H1 (cell line): ENCODE data around the gene GRID2. TPM values are rescaled to one million over a fixed set of nuclear protein-coding genes. Genes with fewer than 3 reads are reported as not detected.

Source experiments
- CTCF ChIA-PET: fragments of 300-600 bp; sonication (Branson Sonifier 250); formaldehyde crosslinking; loops from one replicate; lab custom pipeline; 2021; ENCODE audit not compliant: partially characterized antibody; lab: Charles Lee
- POLR2A ChIA-PET: fragments of 300-600 bp; sonication (Branson Sonifier 250); formaldehyde crosslinking; loops from one replicate; lab custom pipeline; 2021; ENCODE audit warnings: inconsistent platforms; ENCODE audit not compliant: partially characterized antibody; lab: Charles Lee
- DNase-seq, 2 experiments: peaks; one replicate each; pipeline versions ENCODE4 v3.0.0 to v3.0.0-alpha.2; 2010 to 2022; ENCODE audit warnings: low spot score in 2 of 2, low read depth in 1 of 2, mixed read lengths in 1 of 2
- FAIRE-seq: peaks from 2 replicates; lab custom pipeline; 2011; peaks lifted over from hg19 to GRCh38; lab: Jason Lieb, UNC
- H2AFZ ChIP-seq: 2 replicates; pipeline ENCODE4 v1.8.1; 2012; ENCODE audit warnings: low read length, inconsistent platforms
- H2AK5ac ChIP-seq: 2 replicates; pipeline ENCODE4 v1.6.1; 2013; ENCODE audit warnings: low read depth, low read length
- H2BK120ac ChIP-seq: replicated peaks from 2 replicates; pipeline ENCODE3; 2013; ENCODE audit warnings: low read depth, low read length, inconsistent platforms
- H2BK12ac ChIP-seq: 2 replicates; pipeline ENCODE4 v1.6.1; 2013; ENCODE audit warnings: low read depth, low read length
- H2BK15ac ChIP-seq: 2 replicates; pipeline ENCODE4 v1.6.1; 2013; ENCODE audit warnings: low read length
- H2BK20ac ChIP-seq: 2 replicates; pipeline ENCODE4 v1.6.1; 2013; ENCODE audit warnings: low read length
- H2BK5ac ChIP-seq: 2 replicates; pipeline ENCODE4 v1.6.1; 2013; ENCODE audit warnings: low read depth, low read length
- H3K14ac ChIP-seq: 2 replicates; pipeline ENCODE4 v1.6.1; 2013; ENCODE audit warnings: inconsistent platforms; ENCODE audit not compliant: insufficient read length
- H3K18ac ChIP-seq: 2 replicates; pipeline ENCODE4 v1.6.1; 2013; ENCODE audit warnings: low read length; ENCODE audit errors: extremely low read depth
- H3K23ac ChIP-seq: 2 replicates; pipeline ENCODE4 v1.6.1; 2013; ENCODE audit warnings: inconsistent platforms; ENCODE audit not compliant: insufficient read length
- H3K23me2 ChIP-seq: 2 replicates; pipeline ENCODE4 v1.6.1; 2013; ENCODE audit warnings: low read depth, low read length
- H3K27ac ChIP-seq: 2 replicates; pipeline ENCODE4 v1.6.1; 2011; ENCODE audit warnings: low read depth, low read length, inconsistent platforms
- H3K27me3 ChIP-seq, 4 experiments: replicated peaks in 1 of 4; 1 replicate in 1 of 4; 2 replicates in 3 of 4; pipeline versions ENCODE4 v1.6.1 to v1.8.1; 2011 to 2013; ENCODE audit warnings: low read length in 3 of 4, mild to moderate bottlenecking in 3 of 4, inconsistent platforms in 2 of 4, mixed read lengths in 2 of 4, moderate library complexity in 1 of 4; ENCODE audit not compliant: control insufficient read depth in 3 of 4, insufficient read depth in 3 of 4; ENCODE audit errors: extremely low read depth in 1 of 4
- H3K36me3 ChIP-seq, 4 experiments: 2 replicates each; pipeline versions ENCODE4 v1.6.1 to v1.8.1; 2011 to 2013; ENCODE audit warnings: mild to moderate bottlenecking in 4 of 4, low read length in 3 of 4, moderate library complexity in 2 of 4, control low read depth in 1 of 4, inconsistent platforms in 1 of 4; ENCODE audit not compliant: insufficient read depth in 4 of 4, control insufficient read depth in 2 of 4
- H3K4ac ChIP-seq: replicated peaks from 2 replicates; pipeline ENCODE3; 2013; ENCODE audit warnings: low read length, low read depth, mixed read lengths, inconsistent platforms; ENCODE audit not compliant: insufficient read length
- H3K4me1 ChIP-seq, 4 experiments: replicated peaks in 1 of 4; 1 replicate in 1 of 4; 2 replicates in 3 of 4; pipeline versions ENCODE4 v1.6.1 to v1.8.1; 2011 to 2013; ENCODE audit warnings: low read length in 3 of 4, inconsistent platforms in 2 of 4, mixed read lengths in 1 of 4; ENCODE audit not compliant: insufficient read depth in 4 of 4, control insufficient read depth in 3 of 4
- H3K4me2 ChIP-seq, 2 experiments: 2 replicates each; pipeline versions ENCODE4 v1.6.1 to v1.8.1; 2011 to 2013; ENCODE audit warnings: low read depth in 2 of 2, low read length in 2 of 2, control low read depth in 1 of 2, inconsistent platforms in 1 of 2, mild to moderate bottlenecking in 1 of 2; ENCODE audit not compliant: insufficient read depth in 1 of 2
- H3K4me3 ChIP-seq, 4 experiments: fragments of 200-600, 300-600 bp in 1 of 4; sonication (generic), shearing (Covaris generic), sonication (Bioruptor Twin) in 1 of 4; 2 replicates each; pipeline versions ENCODE4 v1.5.1 to v1.8.1; 2011 to 2016; ENCODE audit warnings: low read length in 4 of 4, low read depth in 3 of 4, control low read depth in 2 of 4, inconsistent platforms in 2 of 4, mild to moderate bottlenecking in 2 of 4, mixed read lengths in 1 of 4, moderate library complexity in 1 of 4; ENCODE audit not compliant: insufficient read depth in 2 of 4; ENCODE audit errors: extremely low read depth in 1 of 4
- H3K56ac ChIP-seq: replicated peaks from 2 replicates; pipeline ENCODE3; 2013; ENCODE audit warnings: low read depth, mild to moderate bottlenecking, mixed read lengths, low read length, inconsistent platforms; ENCODE audit not compliant: insufficient read length
- H3K79me1 ChIP-seq: 2 replicates; pipeline ENCODE4 v1.6.1; 2013; ENCODE audit warnings: low read depth, low read length, control low read depth
- H3K79me2 ChIP-seq, 2 experiments: 2 replicates each; pipeline versions ENCODE4 v1.6.1 to v1.8.1; 2012 to 2013; ENCODE audit warnings: low read length in 2 of 2, mild to moderate bottlenecking in 2 of 2, inconsistent platforms in 1 of 2; ENCODE audit not compliant: insufficient read depth in 2 of 2, control insufficient read depth in 1 of 2
- H3K9ac ChIP-seq, 4 experiments: replicated peaks in 1 of 4; 1 replicate in 1 of 4; 2 replicates in 3 of 4; pipeline versions ENCODE4 v1.6.1 to v1.8.1; 2011 to 2013; ENCODE audit warnings: low read depth in 3 of 4, low read length in 3 of 4, control low read depth in 2 of 4, mild to moderate bottlenecking in 2 of 4, moderate library complexity in 2 of 4, inconsistent platforms in 1 of 4; ENCODE audit errors: extremely low read depth in 1 of 4
- H3K9me3 ChIP-seq, 2 experiments: 2 replicates each; pipeline versions ENCODE4 v1.6.1 to v1.8.1; 2012 to 2013; ENCODE audit warnings: mild to moderate bottlenecking in 2 of 2, moderate library complexity in 2 of 2, control low read depth in 1 of 2, inconsistent platforms in 1 of 2, low read depth in 1 of 2, low read length in 1 of 2, mixed read lengths in 1 of 2; ENCODE audit not compliant: insufficient read depth in 2 of 2
- H4K20me1 ChIP-seq, 2 experiments: replicated peaks in 1 of 2; 2 replicates each; pipeline versions ENCODE3 to v1.8.1; 2011 to 2013; ENCODE audit warnings: inconsistent platforms in 2 of 2, low read length in 2 of 2, mild to moderate bottlenecking in 1 of 2; ENCODE audit not compliant: insufficient read depth in 2 of 2, control insufficient read depth in 1 of 2
- H4K5ac ChIP-seq: 2 replicates; pipeline ENCODE4 v1.6.1; 2013; ENCODE audit warnings: low read length, low read depth, mixed read lengths, inconsistent platforms; ENCODE audit not compliant: insufficient read length
- H4K8ac ChIP-seq: 2 replicates; pipeline ENCODE4 v1.8.0; 2013; ENCODE audit warnings: mild to moderate bottlenecking, moderate library complexity, low read length, inconsistent platforms; ENCODE audit not compliant: insufficient read depth; ENCODE audit errors: extremely low read depth
- H4K91ac ChIP-seq: replicated peaks from 2 replicates; pipeline ENCODE3; 2013; ENCODE audit warnings: low read length, mixed read lengths, inconsistent platforms; ENCODE audit not compliant: insufficient read length
- FOSL1 ChIP-seq: IDR thresholded peaks from 2 replicates; pipeline ENCODE4 v1.6.1; 2011; ENCODE audit warnings: mild to moderate bottlenecking, low read depth, low read length, moderate library complexity; ENCODE audit not compliant: insufficient read depth
- JUN ChIP-seq: IDR thresholded peaks from 2 replicates; pipeline ENCODE4 v1.6.1; 2011; ENCODE audit warnings: low read depth, mild to moderate bottlenecking, improper control_type of control experiment, low read length
- KDM5A ChIP-seq: fragments of 200-600 bp; IDR thresholded peaks from 2 replicates; pipeline ENCODE4 v1.7.1; 2012; ENCODE audit warnings: mild to moderate bottlenecking, low read length, inconsistent platforms, mixed read lengths
- MAFK ChIP-seq: IDR thresholded peaks from 2 replicates; pipeline ENCODE4 v1.6.1; 2012; ENCODE audit warnings: low read depth, mild to moderate bottlenecking, improper control_type of control experiment, low read length
- POLR2A ChIP-seq, 2 experiments: IDR thresholded peaks; 1 replicate in 1 of 2; 2 replicates in 1 of 2; pipeline ENCODE4 v1.6.1; 2011; ENCODE audit warnings: low read depth in 2 of 2, low read length in 2 of 2, mild to moderate bottlenecking in 2 of 2; ENCODE audit errors: control extremely low read depth in 1 of 2
- POLR2AphosphoS5 ChIP-seq: IDR thresholded peaks from 2 replicates; pipeline ENCODE4 v1.6.1; 2011; ENCODE audit warnings: low read depth, low read length
- SAP30 ChIP-seq: fragments of 300-600 bp; sonication (generic); IDR thresholded peaks from 2 replicates; pipeline ENCODE4 v1.7.1; 2012; ENCODE audit warnings: low read length, moderate library complexity, mild to moderate bottlenecking, inconsistent platforms; ENCODE audit not compliant: insufficient read depth, insufficient replicate concordance
- SUZ12 ChIP-seq: fragments of 200-600 bp; sonication (generic); IDR thresholded peaks from 2 replicates; pipeline ENCODE4 v1.6.1; 2012; ENCODE audit warnings: mild to moderate bottlenecking, inconsistent platforms, low read length, moderate library complexity, mixed read lengths
- TBP ChIP-seq: IDR thresholded peaks from 2 replicates; pipeline ENCODE4 v1.6.1; 2011; ENCODE audit warnings: low read depth, low read length, improper control_type of control experiment
- polyA plus RNA-seq, 7 experiments: library from polyadenylated mRNA; depleted of rRNA in 3 of 7; stranded (reverse) in 5 of 7; unstranded in 2 of 7; fragments of >200 nt in 5 of 7; fragments of 200-250 nt in 2 of 7; gene quantifications; 1 replicate in 5 of 7; 2 replicates in 1 of 7; 4 replicates in 1 of 7; pipeline versions ENCODE4 v1.2.1 to v1.2.3, GENCODE V29; 2011 to 2013; ENCODE audit warnings: missing spikeins in 2 of 7, mixed read lengths in 2 of 7
- total RNA-seq: library from RNA; stranded (reverse); fragmentation: NEBNext Ultra II Directional; extraction: Animal tissue kit (Norgen Biotek cat#: 25700); gene quantifications from 2 replicates; pipeline ENCODE4 v1.2.1, GENCODE V29; 2021

Gene GRID2
- total and polyA plus RNA-seq, 2 of the 8 experiments (the other 6 are each of a cell fraction or from before 2014, with no cell fraction given) = 31.1 to 81.9 TPM

GRCh38 chr4:93072292-93072691 is 768.5 kb downstream of the GRID2 start:
- FAIRE-seq (peak; percentile 45), DNase-seq (no peak)
- Histone ChIP-seq H2AFZ (no peak overlapping the region), H3K23me2 (no peaks in the 10 kb centered on the region), H4K20me1 (no peaks in the 10 kb centered on the region), H4K5ac (no peak overlapping the region), H3K27ac (no peak overlapping the region), H2BK20ac (no peak overlapping the region), H3K14ac (no peak overlapping the region), H3K9me3 (no peaks in the 10 kb centered on the region), H3K18ac (no peak overlapping the region), H3K79me1 (no peaks in the 10 kb centered on the region), H2BK120ac (no peak overlapping the region), H3K9ac (no peak overlapping the region), H2BK12ac (no peak overlapping the region), H2AK5ac (no peak overlapping the region), H3K56ac (no peak overlapping the region), H3K79me2 (no peaks in the 10 kb centered on the region), H3K23ac (no peak overlapping the region), H3K4me1 (no peaks in the 10 kb centered on the region)
- CTCF ChIA-PET = interaction anchor here (1.1 kb wide), 1 partner anchor 21 kb away, joined by 3 read pairs; no protein-coding TSS in a partner anchor
- POLR2A ChIA-PET = interaction anchor here (0.8 kb wide), 1 partner anchor 9 kb away, joined by 3 read pairs; no protein-coding TSS in a partner anchor
- no peak for TF ChIP-seq POLR2AphosphoS5
- no peak for TF ChIP-seq FOSL1
- no peak for TF ChIP-seq SAP30
- TF ChIP-seq MAFK = no peak
- TF ChIP-seq KDM5A = no peak
- TF ChIP-seq TBP = no peak
- TF ChIP-seq JUN = no peak
- no peak for TF ChIP-seq SUZ12
- no peak for TF ChIP-seq POLR2A (IDR thresholded peaks at IDR 0.05; ENCODE audit: control extremely low read depth in 1 of 2, low read depth in 2 of 2, low read length in 2 of 2)
- TF ChIP-seq, all 59 proteins: peak for 0
- H4K91ac ChIP-seq = no peak overlapping the region
- H2BK5ac ChIP-seq = no peak overlapping the region
- no peaks in the 10 kb centered on the region for H3K27me3 ChIP-seq
- no peak overlapping the region for H3K4me2 ChIP-seq
- H4K8ac ChIP-seq = no peak overlapping the region
- H3K4ac ChIP-seq = no peak overlapping the region
- no peaks in the 10 kb centered on the region for H3K36me3 ChIP-seq
- H2BK15ac ChIP-seq = no peak overlapping the region
- no peak overlapping the region for H3K4me3 ChIP-seq
